Measurements from ENCODE around the gene PGGHG.
"Not testable (repeated sequence)": the region's sequence is repeated elsewhere in the genome, so short reads cannot be mapped to it uniquely, and the experiment has no call there.

PGGHG gene

GRCh38 chr11:297586-298405, 8.9 kb downstream of the PGGHG start:
- no peak for DNase-seq (ENCODE audit: low read depth in 2 of 3, low spot score in 1 of 3)

- no peak for DNase-seq (ENCODE audit: low read depth in 2 of 3, low spot score in 1 of 3)
Observed at GRCh38 chr11:298406-299065, 9.6 kb downstream of the PGGHG start.

- no peak for DNase-seq (ENCODE audit: low read depth in 2 of 3, low spot score in 1 of 3)
Observed at GRCh38 chr11:299081-299891, 10.4 kb downstream of the PGGHG start, which contains the start of gene IFITM5. TSS of gene IFITM5 (minus strand) at chr11:299526. CDS start at chr11:299490, 36 bp downstream.

- DNase-seq (ENCODE audit: low read depth in 2 of 3, low spot score in 1 of 3) = no peak
Observed at GRCh38 chr11:299951-300735, 11.2 kb downstream of the PGGHG start.

GRCh38 chr11:303363-303762, 14.4 kb downstream of the PGGHG start:
- DNase-seq (ENCODE audit: low read depth in 2 of 3, low spot score in 1 of 3) = no peak

- DNase-seq (ENCODE audit: low read depth in 2 of 3, low spot score in 1 of 3) = no peak
Observed at GRCh38 chr11:304061-304506, 15.2 kb downstream of the PGGHG start.

- no peak for DNase-seq (ENCODE audit: low read depth in 2 of 3, low spot score in 1 of 3)
Observed at GRCh38 chr11:304915-305843, 16.3 kb downstream of the PGGHG start.

GRCh38 chr11:305844-306211, 16.9 kb downstream of the PGGHG start:
- DNase-seq (ENCODE audit: low read depth in 2 of 3, low spot score in 1 of 3) = no peak

GRCh38 chr11:306645-307371, 17.9 kb downstream of the PGGHG start:
- DNase-seq (ENCODE audit: low read depth in 2 of 3, low spot score in 1 of 3) = no peak

- not testable (repeated sequence) for DNase-seq (ENCODE audit: low read depth in 2 of 3, low spot score in 1 of 3)
Observed at GRCh38 chr11:307766-308708, 19.1 kb downstream of the PGGHG start, which contains the start of gene IFITM2. TSS of gene IFITM2 (plus strand) at chr11:307816. CDS start at chr11:308193, 377 bp downstream.

- not testable (repeated sequence) for DNase-seq (ENCODE audit: low read depth in 2 of 3, low spot score in 1 of 3)
Observed at GRCh38 chr11:308740-309665, 20.1 kb downstream of the PGGHG start.

- DNase-seq (ENCODE audit: low read depth in 2 of 3, low spot score in 1 of 3) = not testable (repeated sequence)
Observed at GRCh38 chr11:309979-310572, 21.1 kb downstream of the PGGHG start.

GRCh38 chr11:311013-311748, 22.3 kb downstream of the PGGHG start:
- DNase-seq (ENCODE audit: low read depth in 2 of 3, low spot score in 1 of 3) = not testable (repeated sequence)

GRCh38 chr11:312092-312816, 23.3 kb downstream of the PGGHG start:
- DNase-seq (ENCODE audit: low read depth in 2 of 3, low spot score in 1 of 3) = no peak

- DNase-seq (ENCODE audit: low read depth in 2 of 3, low spot score in 1 of 3) = no peak
Observed at GRCh38 chr11:313304-313786, 24.4 kb downstream of the PGGHG start.

Data from stimulated activated CD4-positive, alpha-beta T cell treated with anti-CD3 and anti-CD28 coated beads, Interleukin-12 subunit alpha, Interleukin-12 subunit beta, amount 100 ng/mL, for 48 hours (primary cell).